GM21737 (cell line): ENCODE measurements around the gene OR8J3.
"Not testable (repeated sequence)": the region's sequence is repeated elsewhere in the genome, so short reads cannot be mapped to it uniquely, and the experiment has no call there.

Experiments used
- ATAC-seq: cut with Tn5 transposase; IDR thresholded peaks from one replicate; pipeline ENCODE4 v1.9.1; 2021; ENCODE audit warnings: mild to moderate bottlenecking, moderate library complexity; ENCODE audit not compliant: unreplicated experiment

Gene OR8J3

GRCh38 chr11:56140151-56140661 is at the start of gene OR8J3:
Gene OR8J3 (minus strand): TSS chr11:56140201. CDS start chr11:56137718, 2,483 bp downstream.
- ATAC-seq = no peak

GRCh38 chr11:56188602-56189001 is 48.6 kb upstream of the OR8J3 start:
- no peak for ATAC-seq

- no peak for ATAC-seq
Measured at GRCh38 chr11:56183459-56183858, 43.5 kb upstream of the OR8J3 start.

- ATAC-seq = no peak
Measured at GRCh38 chr11:56176318-56176717, 36.3 kb upstream of the OR8J3 start, which contains the start of gene OR5J2. Gene OR5J2 (plus strand): TSS chr11:56176618. CDS start chr11:56176618, 0 bp downstream.

- ATAC-seq = no peak
Measured at GRCh38 chr11:56172256-56172830, 32.3 kb upstream of the OR8J3 start.

- ATAC-seq = no peak
Measured at GRCh38 chr11:56163804-56164203, 23.8 kb upstream of the OR8J3 start.

GRCh38 chr11:56160217-56160616 is 20.2 kb upstream of the OR8J3 start, which contains the start of gene OR8K5:
Gene OR8K5 (minus strand): TSS chr11:56160317. CDS start chr11:56160317, 0 bp downstream.
- ATAC-seq = no peak

GRCh38 chr11:56152333-56152732 is 12.3 kb upstream of the OR8J3 start:
- ATAC-seq = no peak

- ATAC-seq = no peak
Measured at GRCh38 chr11:56151376-56151775, 11.4 kb upstream of the OR8J3 start.

GRCh38 chr11:56143681-56144080 is 3.7 kb upstream of the OR8J3 start:
- ATAC-seq = not testable (repeated sequence)

- ATAC-seq = no peak
Measured at GRCh38 chr11:56122073-56122472, 17.9 kb downstream of the OR8J3 start, which contains the start of gene OR8H3. Gene OR8H3 (plus strand): TSS chr11:56122373. CDS start chr11:56122373, 0 bp downstream.

- no peak for ATAC-seq
Measured at GRCh38 chr11:56103210-56103737, 36.7 kb downstream of the OR8J3 start, which contains the start of gene OR8H2. Gene OR8H2 (plus strand): TSS chr11:56103687. CDS start chr11:56105043, 1,356 bp downstream.

GRCh38 chr11:56093008-56093407 is 47.0 kb downstream of the OR8J3 start, which contains the start of gene OR8I2:
Gene OR8I2 (plus strand): TSS chr11:56093308. CDS start chr11:56093308, 0 bp downstream.
- ATAC-seq = no peak

- no peak for ATAC-seq
Measured at GRCh38 chr11:56089697-56090096, 50.3 kb downstream of the OR8J3 start.
